ENCODE results near the gene PSMD1.
"Not testable (repeated sequence)": the region's sequence is repeated elsewhere in the genome, so short reads cannot be mapped to it uniquely, and the experiment has no call there.

The PSMD1 gene

DNA sequence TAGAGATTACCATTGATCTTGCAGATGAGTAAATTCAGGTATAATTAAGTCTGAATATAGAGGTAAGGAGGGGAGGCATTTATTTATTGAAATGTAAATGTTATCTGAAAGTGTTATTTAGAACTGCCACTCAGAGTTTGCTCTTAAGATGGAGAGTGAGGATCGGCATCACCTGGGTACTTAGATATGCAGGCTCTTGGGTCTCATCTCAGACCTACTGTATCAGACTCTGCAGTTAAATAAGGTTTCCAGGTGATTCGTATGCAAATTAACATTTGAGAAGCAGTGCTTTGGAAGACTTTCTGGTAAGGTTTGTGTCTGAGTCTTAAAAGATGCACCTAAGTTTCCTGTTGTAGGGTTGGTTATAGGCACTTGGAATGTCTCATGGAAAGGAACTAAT lies 59.0 kb downstream of the PSMD1 start:
- ATAC-seq: no peak
- no peak for DNase-seq

GRCh38 chr2:231117148-231117547 lies 60.5 kb downstream of the PSMD1 start:
- DNase-seq: no peak
- no peak for ATAC-seq

DNA sequence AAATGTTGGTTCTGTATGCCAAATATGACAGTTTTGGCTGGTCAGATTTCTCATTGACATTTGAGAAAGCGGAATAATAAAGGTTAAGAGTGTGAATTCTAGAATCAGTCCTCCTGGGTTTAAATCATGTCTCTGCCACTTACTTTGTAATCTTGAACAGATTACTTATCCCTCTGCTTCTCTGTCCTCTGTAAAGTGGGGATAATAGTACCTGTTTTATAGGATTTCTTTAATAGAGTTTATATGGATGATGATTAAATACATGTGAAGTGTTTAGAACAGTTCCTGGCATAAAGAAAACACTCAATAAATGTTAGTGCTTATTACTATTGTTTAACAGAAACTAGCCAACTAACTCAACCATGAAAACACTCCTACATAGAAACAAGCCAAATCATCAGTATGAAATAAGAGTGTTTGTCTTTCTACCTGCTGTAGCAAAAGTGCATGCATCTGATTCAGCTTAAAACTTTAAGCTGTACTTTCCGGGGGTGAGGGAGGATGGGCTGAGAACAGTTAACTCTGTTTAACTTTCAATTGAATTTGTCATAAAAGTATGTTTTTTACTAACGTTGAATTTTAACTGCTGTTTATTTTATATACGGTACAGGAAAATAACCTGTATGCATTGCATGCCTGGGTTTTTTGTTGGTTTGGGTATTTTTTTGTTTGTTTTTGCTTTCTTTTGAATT lies 61.4 kb downstream of the PSMD1 start:
- DNase-seq (no peak), ATAC-seq (no peak)

DNA sequence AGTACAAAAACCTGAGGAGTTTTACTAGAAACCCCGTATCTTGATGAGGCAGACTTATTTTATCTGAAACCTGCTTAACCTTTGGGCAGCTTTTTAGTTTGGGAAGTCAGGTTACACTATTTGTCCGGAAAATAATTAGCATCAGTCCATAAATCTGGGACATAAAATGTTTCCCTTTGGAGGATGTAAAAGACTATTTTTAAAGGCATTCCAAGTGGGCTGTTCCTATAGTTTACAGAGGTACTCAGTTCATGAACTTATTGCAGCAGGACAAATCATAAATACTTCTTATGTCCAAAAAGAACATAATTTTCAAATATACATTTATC lies 61.9 kb downstream of the PSMD1 start:
- no peak for ATAC-seq
- DNase-seq: no peak

GRCh38 chr2:231123362-231123898 lies 66.8 kb downstream of the PSMD1 start:
- DNase-seq (no peak), ATAC-seq (no peak)

DNA sequence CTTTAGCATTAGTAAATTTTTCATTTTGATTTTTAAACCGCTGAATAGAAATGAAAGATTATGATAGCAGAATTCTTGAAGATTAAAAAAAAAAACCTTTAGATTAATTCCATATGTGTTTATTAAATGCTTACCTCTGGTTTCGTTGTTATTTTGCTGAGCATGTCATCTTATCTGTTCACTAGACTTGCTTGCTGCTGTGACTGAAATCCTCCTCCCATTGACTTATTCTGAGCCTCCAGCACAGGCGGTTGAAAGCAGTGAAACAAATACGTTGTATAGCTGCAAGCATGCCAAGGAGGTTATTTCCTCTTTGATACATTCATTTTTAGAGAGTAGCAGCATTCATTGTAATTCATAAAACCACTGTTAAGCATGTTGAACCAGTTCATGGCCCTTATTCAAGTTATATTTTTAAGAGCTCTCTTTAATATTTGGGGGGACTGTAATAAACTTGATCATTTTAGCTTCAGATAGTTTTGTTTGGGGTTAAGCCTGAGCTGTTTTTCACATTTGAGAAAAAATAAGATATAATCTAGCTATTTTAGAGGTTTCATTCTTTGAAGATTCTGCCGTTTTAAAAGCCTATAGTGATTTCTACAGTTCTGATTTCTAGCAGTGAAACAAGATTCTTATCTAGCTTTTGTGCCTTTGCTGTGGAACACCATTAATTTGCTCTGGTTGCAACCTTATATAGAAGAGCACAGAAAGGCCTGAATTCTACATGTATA lies 68.3 kb downstream of the PSMD1 start, which contains the start of gene HTR2B:
Gene HTR2B (minus strand): TSS at position 205 of the 731 bp plus-strand sequence. CDS start 1,278 bp downstream, outside the sequence.
- DNase-seq (no peak), ATAC-seq (no peak)

GRCh38 chr2:231126123-231126522 lies 69.5 kb downstream of the PSMD1 start:
- DNase-seq (no peak), ATAC-seq (no peak)

GRCh38 chr2:231127480-231127879 lies 70.8 kb downstream of the PSMD1 start:
- no peak for DNase-seq
- no peak for ATAC-seq

GRCh38 chr2:231127936-231128335 lies 71.3 kb downstream of the PSMD1 start:
- no peak for DNase-seq
- no peak for ATAC-seq

DNA sequence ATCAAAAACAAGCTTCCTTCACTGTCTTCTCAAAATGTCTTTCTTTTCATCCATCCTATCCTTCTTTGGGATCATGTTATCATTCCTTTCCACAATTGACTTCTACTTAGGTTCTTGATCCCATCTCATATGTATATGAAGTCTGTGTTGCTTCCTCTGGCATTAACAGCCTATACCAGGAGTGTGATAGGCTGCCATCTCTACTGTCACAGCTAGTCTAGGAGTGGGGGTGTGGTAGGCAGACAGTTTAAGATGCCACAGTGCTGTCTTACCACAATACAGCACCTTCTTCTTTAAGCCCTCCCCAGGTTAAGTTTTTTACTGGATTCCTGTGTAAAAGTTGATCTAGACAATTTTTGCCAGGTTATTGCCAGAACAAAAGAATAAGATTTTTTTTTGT lies 71.9 kb downstream of the PSMD1 start:
- DNase-seq: no peak
- ATAC-seq: no peak

DNA sequence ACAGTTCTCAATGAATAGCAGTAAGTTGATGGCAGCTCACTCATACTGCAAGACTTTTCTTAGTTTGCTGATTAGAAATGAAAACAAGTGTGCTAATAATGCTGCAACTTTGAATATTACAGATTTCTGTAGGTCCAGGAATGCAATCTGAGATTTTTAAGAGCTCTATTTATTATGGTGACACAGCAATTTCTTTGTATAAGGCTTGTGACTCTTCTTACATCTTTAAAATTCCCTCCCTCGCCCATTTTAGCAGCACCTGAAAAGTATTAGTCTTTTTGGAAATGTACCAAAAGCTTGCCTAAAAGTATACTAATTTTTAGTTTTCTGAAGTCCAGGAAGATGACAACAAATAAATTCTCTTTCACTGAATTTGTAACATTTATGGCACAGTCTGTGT lies 72.5 kb downstream of the PSMD1 start:
- no peak for ATAC-seq
- no peak for DNase-seq

DNA sequence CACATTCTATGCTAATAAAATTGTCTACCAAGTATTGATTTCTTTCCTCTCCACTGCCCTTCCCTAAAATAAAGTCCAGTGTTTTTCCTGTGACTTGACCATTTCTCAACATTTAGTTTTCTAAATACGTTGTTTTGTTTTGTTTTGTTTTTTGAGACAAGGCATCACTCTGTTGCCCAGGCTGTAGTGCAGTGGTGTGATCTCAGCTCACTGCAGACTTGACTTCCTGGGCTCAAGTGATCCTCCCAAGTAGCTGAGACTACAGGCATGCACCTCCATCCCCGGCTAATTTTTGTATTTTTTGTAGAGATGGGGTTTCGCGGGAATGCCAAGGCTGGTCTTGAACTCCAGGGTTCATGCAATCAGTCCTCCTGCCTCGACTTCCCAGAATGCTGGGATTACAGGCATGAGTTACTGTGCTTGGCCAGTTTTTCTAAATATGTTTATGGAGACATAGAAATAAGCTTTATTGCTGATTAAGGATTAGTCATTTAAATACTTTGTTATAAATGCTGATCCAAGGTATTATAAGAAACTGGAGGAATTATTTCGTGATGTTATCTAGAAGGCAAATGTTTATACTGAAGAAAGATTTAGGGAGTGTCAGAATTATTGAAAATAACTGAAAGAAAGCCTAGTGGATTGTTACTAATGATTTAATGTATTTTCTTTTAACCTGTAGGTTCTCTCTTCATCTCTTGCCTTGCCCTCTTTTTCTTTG lies 73.8 kb downstream of the PSMD1 start:
- ATAC-seq: no peak
- no peak for DNase-seq

DNA sequence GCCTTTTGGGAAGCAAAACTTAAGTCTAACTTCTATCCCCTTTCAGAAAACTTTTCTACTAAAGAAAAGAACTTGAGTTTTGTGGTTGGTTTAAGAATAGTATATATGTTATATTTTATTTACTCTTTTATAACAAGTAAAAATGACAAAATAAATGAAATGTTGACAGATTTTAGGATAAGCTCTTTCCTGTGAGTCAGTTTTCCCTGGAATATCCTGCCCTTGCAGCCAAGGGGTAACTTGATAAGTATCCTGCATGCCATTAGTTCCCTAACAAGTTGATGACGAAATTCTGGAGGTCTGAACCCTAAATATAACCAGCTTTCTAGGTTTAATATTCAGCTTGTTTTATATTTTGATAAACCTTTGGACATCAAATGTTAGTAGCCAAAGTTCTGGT lies 75.5 kb downstream of the PSMD1 start:
- no peak for ATAC-seq
- DNase-seq: no peak

- no peak for DNase-seq
- no peak for ATAC-seq
These were observed 76.9 kb downstream of the PSMD1 start for GRCh38 chr2:231133365-231134099.

DNA sequence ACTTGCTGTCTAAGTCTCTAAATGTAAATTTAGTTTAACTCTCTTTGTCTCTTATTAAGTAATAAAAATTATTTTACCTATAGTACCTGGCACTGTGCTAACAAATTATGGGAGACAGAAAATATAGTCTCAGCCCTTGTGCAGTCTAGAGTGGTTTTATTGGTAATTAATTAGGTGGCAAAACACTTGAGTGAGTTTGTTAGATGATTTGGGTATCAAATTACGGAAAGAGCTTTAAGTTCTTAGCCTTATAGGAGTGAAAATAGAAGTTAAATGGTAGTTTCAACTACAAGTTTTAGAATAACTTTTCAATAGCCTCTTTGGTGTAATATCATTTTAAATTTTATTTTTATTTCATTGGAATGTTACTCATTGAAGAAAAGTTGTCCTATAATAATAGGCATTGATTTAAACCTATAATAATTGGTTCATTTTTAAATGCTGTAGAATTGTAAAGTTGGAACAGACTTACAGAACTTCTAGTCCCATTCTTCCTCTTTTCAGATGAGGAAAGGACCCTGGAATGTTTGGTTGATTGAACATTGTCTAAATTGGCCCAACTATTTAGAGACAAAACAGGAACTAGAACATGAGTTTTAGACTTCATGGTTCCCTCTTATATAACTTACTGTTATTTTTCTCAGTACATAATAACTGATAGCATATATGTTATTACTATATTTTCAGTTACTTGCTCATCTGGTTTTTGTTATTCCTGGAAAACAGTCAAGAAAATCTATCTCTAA lies 78.4 kb downstream of the PSMD1 start:
- no peak for ATAC-seq
- no peak for DNase-seq

GRCh38 chr2:231138699-231139098 lies 82.0 kb downstream of the PSMD1 start:
- DNase-seq (no peak), ATAC-seq (no peak)

GRCh38 chr2:231139796-231140195 lies 83.1 kb downstream of the PSMD1 start:
- no peak for DNase-seq
- no peak for ATAC-seq

DNA sequence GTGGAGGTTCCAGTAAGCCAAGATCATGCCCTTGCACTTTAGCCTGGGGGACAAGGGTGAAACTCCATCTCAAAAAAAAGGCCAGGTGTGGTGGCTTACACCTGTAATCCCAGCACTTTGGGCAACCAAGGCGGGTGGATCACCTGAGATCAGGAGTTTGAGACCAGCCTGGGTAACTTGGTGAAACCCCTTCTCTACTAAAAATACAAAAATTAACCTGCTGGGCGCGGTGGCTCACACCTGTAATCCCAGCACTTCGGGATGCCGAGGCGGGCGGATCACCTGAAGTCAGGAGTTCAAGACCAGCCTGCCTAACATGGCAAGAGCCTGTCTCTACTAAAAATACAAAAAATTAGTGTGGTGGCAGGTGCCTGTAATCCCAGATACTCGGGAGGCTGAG lies 84.1 kb downstream of the PSMD1 start:
- DNase-seq: not testable (repeated sequence)

GRCh38 chr2:231144896-231145295 lies 88.2 kb downstream of the PSMD1 start:
- DNase-seq (no peak), ATAC-seq (no peak)

More for the DNA sequence above, 84.1 kb downstream of the PSMD1 start:
- not testable (repeated sequence) for ATAC-seq

DNA sequence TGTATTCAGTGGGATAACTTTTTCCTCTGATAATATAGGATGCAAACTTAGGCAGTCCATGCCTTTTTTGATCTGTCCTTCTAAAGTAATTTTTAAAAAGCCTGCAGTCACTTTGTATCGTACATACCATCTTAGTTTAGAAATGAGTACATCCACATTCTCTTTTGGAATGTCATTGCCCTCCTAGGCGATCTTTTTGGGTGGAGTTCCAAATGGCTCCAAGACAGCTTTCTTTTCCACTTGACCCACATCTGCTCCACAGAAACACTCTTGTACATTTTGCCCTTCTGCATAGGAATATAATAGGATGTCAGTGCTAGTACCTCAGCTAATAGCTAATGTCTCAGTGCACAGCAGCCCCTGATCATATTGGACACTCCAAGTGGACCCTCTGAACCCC lies 90.0 kb downstream of the PSMD1 start:
- DNase-seq: no peak
- ATAC-seq: no peak

DNA sequence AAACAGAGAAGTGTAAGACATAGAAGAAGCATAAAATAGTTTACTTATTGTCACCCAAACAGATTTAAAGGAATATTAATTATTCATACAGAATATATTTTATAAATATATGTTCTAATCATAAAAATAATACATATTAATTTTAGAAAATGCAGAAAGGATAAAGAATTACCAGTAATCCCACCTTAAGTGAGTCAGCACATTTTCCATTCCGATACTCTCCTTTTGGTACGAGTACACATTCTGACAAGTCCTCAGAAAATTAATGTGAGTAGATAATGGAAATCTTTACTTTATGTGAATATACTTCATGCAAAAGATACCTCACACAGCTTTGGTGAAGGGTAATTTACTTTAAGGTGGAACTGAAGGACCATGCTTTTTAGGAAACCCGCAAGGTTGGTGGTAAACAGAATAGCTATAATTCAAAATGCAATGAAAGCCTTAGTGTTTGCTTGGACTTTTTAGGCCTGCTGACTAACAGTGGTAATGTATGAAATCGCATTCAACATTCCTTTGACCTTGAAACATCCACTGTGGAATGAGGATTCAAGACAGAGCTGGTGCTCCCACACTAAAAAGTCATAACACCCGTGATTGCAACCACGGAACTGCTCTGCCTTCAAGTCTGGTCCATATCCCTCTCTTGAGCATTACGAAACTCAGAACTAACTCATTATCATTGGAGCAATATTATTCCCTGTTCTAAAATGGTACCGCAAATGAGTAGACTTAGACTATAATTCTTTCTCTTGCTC lies 96.3 kb downstream of the PSMD1 start:
- no peak for DNase-seq
- ATAC-seq: no peak

All from stimulated activated naive CD8-positive, alpha-beta T cell treated with anti-CD3 and anti-CD28 coated beads, Interleukin-15, Interleukin-2, amounts not matched to agents 100 U/mL and 50 U/mL, for 24 hours (primary cell).